Astrocyte (in vitro differentiated cells and primary cell): ENCODE data around the gene SHTN1.

Experiments used
- CTCF ChIP-seq: IDR thresholded peaks from 2 replicates; pipeline ENCODE4 v1.5.1; 2011; ENCODE audit warnings: low read depth, mild to moderate bottlenecking, inconsistent platforms, low read length, moderate library complexity; ENCODE audit not compliant: insufficient read depth
- EZH2 ChIP-seq: IDR thresholded peaks from 2 replicates; pipeline ENCODE4 v1.6.1; 2012; ENCODE audit warnings: mild to moderate bottlenecking, low read length, inconsistent platforms; ENCODE audit not compliant: insufficient read depth

DNA sequence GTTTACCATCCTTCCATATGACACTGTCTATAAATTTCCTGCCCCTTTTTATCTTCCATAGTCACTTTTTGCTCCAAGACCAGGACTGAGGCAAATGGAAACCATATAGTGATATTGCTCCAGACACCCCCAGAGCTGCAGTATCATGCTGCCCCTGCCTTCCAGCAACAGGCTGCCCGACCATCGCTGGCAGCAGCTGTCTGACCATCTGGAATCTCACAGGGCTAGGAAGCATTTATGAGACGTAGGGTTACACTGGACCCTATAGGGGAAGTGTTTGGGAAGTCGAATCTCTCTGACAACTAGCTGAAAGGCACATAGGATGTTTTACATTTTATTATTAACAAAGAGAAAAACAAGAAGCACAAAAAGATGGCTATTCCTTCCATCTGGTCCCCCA is 136.3 kb downstream of the SHTN1 start:
- TF ChIP-seq CTCF (no peak), EZH2 (no peak)
